ENCODE measurements around the gene RNF17.

DNA sequence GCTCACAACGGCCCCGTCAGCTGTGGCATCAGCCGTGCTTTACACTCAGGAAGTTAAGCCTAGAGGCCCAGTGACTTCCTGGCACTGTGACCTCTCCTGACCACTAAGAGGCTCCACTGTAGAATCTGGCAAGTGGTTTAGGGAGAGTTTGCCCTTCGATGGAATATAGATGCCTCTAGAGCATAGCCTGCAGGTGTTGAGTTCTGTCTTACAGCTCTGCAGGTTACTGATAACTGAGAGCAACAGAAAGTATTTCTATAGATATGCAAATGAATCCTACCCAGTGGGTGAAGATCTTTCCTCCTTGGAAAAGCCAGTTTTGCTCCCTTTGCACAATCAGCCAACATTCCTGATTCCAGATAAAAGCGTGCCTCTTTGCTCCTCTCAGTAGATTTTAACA, 48.0 kb upstream of the RNF17 start:
- no peak for TF ChIP-seq EP300 (IDR thresholded peaks at IDR 0.05)
- TF ChIP-seq, protein P1, sequence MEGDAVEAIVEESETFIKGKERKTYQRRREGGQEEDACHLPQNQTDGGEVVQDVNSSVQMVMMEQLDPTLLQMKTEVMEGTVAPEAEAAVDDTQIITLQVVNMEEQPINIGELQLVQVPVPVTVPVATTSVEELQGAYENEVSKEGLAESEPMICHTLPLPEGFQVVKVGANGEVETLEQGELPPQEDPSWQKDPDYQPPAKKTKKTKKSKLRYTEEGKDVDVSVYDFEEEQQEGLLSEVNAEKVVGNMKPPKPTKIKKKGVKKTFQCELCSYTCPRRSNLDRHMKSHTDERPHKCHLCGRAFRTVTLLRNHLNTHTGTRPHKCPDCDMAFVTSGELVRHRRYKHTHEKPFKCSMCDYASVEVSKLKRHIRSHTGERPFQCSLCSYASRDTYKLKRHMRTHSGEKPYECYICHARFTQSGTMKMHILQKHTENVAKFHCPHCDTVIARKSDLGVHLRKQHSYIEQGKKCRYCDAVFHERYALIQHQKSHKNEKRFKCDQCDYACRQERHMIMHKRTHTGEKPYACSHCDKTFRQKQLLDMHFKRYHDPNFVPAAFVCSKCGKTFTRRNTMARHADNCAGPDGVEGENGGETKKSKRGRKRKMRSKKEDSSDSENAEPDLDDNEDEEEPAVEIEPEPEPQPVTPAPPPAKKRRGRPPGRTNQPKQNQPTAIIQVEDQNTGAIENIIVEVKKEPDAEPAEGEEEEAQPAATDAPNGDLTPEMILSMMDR (IDR thresholded peaks at IDR 0.05): no peak
